Activated CD4-positive, alpha-beta T cell treated with anti-CD3 and anti-CD28 coated beads, Interleukin-2, amount 10 ng/mL, durations not matched to agents 24 days and 14 days (primary cell): Measurements from ENCODE around the gene MOSPD3. TPM values are rescaled to one million over a fixed set of nuclear protein-coding genes. Genes with fewer than 3 reads are reported as not detected.

Source experiments
- total RNA-seq: library from RNA; stranded (reverse); gene quantifications from 2 replicates; pipeline ENCODE4 v1.2.3, GENCODE V29; 2022

The MOSPD3 gene
- total RNA-seq, 1 donor from 2014 or later: 12.1 TPM

Other genes with a start within 250 kb of the MOSPD3 start
- 9.8 and 11.6 TPM in 2 replicates for gene PILRA, start 239.1 kb upstream of the MOSPD3 start, total RNA-seq
- 1.7 and 2.6 TPM in 2 replicates for gene ZCWPW1, start 183.8 kb upstream of the MOSPD3 start, total RNA-seq
- gene MEPCE, start 182.7 kb upstream of the MOSPD3 start, total RNA-seq: 55.8 and 57.2 TPM in 2 replicates
- gene PPP1R35, start 176.0 kb upstream of the MOSPD3 start, total RNA-seq: 52.8 and 59.9 TPM in 2 replicates
- 2.7 and 2.9 TPM in 2 replicates for gene SPACDR, start 148.3 kb upstream of the MOSPD3 start, total RNA-seq
- 113 and 121 TPM in 2 replicates for gene TSC22D4, start 133.3 kb upstream of the MOSPD3 start, total RNA-seq
- gene NYAP1, start 128.6 kb upstream of the MOSPD3 start, total RNA-seq: 0.17 and 0.49 TPM in 2 replicates
- 112 and 114 TPM in 2 replicates for gene AGFG2, start 73.3 kb upstream of the MOSPD3 start, total RNA-seq
- 9.2 and 11.3 TPM in 2 replicates for gene SAP25, start 38.6 kb upstream of the MOSPD3 start, total RNA-seq
- 86.0 and 89.2 TPM in 2 replicates for gene LRCH4, start 26.4 kb upstream of the MOSPD3 start, total RNA-seq
- gene FBXO24, start 26.2 kb upstream of the MOSPD3 start, total RNA-seq: 0.38 and 0.42 TPM in 2 replicates
- 4.8 and 5.0 TPM in 2 replicates for gene PCOLCE, start 10.2 kb upstream of the MOSPD3 start, total RNA-seq
- 20.7 and 21.2 TPM in 2 replicates for gene TFR2, start 29.0 kb downstream of the MOSPD3 start, total RNA-seq
- not detected in 2 replicates for gene ACTL6B, start 43.9 kb downstream of the MOSPD3 start, total RNA-seq
- 205 and 211 TPM in 2 replicates for gene GNB2, start 61.2 kb downstream of the MOSPD3 start, total RNA-seq
- gene GIGYF1, start 81.7 kb downstream of the MOSPD3 start, total RNA-seq: 48.8 and 52.2 TPM in 2 replicates
- gene POP7, start 93.6 kb downstream of the MOSPD3 start, total RNA-seq: 77.3 and 77.7 TPM in 2 replicates
- gene EPO, start 107.9 kb downstream of the MOSPD3 start, total RNA-seq: 0.40 TPM in 1 of 2 replicates, not detected in the other
- not detected in 2 replicates for gene ZAN, start 121.1 kb downstream of the MOSPD3 start, total RNA-seq
- 2.7 and 3.0 TPM in 2 replicates for gene EPHB4, start 215.0 kb downstream of the MOSPD3 start, total RNA-seq
- 37.3 and 41.2 TPM in 2 replicates for gene SLC12A9, start 240.2 kb downstream of the MOSPD3 start, total RNA-seq